Measurements from ENCODE around the gene CFB. TPM values are rescaled to one million over a fixed set of nuclear protein-coding genes. Genes with fewer than 3 reads are reported as not detected.

CFB gene
- total RNA-seq, 4 donors from 2014 or later, result 25.1 to 35.4 (median 33.8) TPM

DNA sequence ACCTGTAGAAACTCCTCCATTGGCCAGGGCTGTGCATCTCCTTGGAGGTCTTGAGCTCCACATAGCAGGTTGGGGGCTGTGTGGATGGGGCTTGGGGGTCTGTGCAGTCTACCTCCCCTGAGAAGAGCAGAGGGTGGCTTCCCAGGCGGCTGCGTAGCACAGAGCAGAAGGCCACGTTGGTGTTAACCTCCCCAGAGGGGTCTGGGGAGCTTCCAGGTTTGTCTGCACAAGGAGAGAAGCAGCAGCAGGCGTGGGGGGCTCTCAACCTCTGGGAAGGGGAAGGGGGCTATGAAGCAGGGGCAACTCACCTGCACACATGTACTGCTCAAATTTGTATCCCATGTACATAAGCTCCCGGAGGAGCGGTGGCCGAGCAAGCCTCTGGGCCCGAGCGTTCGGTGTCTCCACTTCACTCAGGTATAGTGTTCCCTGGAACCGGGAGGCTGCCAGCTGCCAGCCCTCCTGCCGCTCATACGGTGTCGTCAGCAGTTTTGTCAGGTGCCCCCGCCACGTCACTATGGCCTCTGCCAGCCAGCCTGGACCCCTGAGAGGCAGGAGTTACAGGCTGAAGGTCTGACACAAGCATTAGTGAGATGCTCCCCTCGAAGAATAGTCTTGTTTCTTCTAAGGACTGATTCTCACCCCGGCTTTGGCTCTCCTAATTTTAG is 24.8 kb downstream of the CFB start:
- no peak for TF ChIP-seq CTCF (IDR thresholded peaks at IDR 0.05; ENCODE audit: low read depth)

- TF ChIP-seq CTCF (IDR thresholded peaks at IDR 0.05; ENCODE audit: low read depth), result no peak
These were observed 25.5 kb downstream of the CFB start for GRCh38 chr6:31971279-31971992.

- TF ChIP-seq CTCF (IDR thresholded peaks at IDR 0.05; ENCODE audit: low read depth), result no peak
These were observed 26.3 kb downstream of the CFB start, which contains the start of gene DXO for GRCh38 chr6:31971993-31972708. Gene DXO, minus strand, starts transcription at chr6:31972138. Its CDS starts 463 bp downstream, at chr6:31971675.

DNA sequence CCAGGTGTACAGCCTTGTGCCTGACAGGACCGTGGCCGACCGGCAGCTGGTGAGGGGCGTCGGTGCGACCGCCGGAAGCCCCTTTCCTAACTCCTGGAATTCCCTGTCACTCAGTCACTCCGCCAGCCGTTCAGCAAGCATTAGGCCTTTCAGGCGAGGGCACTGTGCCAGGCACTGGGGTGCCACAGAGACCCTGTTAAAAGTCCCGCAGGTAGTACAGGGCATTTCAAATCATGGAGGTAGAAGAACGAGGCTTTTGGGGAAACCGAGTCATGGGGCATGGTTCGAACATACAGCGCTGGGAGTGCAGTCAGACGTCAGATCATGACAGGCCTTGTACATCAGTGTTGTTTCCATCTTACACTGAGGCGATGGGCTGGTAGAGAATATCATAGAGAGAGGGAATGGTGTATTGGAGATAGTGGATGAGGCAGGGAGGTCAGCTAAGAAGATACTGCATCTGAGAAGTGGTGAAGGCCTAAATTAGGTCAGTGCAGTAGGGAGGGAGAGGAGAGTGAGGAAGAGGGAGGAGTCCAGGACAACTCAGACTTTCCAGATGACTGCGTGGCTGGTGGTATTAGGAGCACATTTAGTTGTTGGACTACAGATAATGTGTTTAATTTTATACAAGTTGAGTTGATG is 26.9 kb downstream of the CFB start:
- TF ChIP-seq CTCF (IDR thresholded peaks at IDR 0.05; ENCODE audit: low read depth), result no peak

DNA sequence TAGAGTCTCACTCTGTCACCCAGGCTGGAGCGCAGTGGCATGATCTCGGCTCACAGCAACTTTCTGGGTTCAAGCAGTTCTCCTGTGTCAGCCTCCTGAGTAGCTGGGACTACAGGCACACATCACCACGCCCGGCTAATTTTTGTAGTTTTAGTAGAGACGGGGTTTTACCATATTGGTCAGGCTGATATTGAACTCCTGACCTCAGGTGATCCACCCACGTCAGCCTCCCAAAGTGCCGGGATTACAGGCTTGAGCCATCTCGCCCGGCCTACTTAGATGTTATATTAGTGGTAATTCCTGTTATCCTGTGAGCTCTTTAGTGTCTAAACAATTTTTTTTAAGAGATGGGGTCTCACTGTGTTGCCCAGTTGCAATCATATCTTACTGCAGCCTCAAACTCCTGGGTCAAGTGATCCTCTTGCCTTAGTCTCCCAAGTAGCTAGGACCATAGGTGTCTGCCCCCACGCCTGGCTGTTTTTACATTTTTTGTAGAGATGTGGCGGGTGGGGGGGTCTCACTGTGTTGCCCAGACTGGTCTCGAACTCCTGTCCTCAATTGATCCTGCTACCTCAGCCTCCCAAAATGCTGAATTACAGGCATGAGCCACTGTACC is 32.0 kb downstream of the CFB start:
- no peak for TF ChIP-seq CTCF (IDR thresholded peaks at IDR 0.05; ENCODE audit: low read depth)

DNA sequence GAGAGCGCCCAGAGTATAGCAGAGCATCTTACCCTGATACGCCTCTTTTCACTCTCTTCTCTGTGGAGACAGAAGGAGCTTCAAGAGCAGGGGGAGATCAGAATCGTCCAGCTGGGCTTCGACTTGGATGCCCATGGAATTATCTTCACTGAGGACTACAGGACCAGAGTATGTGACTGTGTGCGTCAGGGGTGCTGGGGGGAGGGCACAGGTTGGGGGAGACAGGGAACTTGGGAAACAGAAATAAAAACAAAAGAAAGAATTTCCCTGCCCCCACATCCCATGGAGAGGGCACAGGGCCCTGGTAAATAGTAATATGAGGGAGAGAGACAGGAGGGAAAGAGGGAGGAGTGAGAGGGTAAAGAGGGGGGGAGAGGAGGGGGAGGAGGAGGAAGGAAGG is 32.9 kb downstream of the CFB start:
- no peak for TF ChIP-seq CTCF (IDR thresholded peaks at IDR 0.05; ENCODE audit: low read depth)
